T-helper 17 cell (primary cell): ENCODE results near the gene LDLRAD1. TPM values are rescaled to one million over a fixed set of nuclear protein-coding genes. Genes with fewer than 3 reads are reported as not detected.
"Not testable (repeated sequence)": the region's sequence is repeated elsewhere in the genome, so short reads cannot be mapped to it uniquely, and the experiment has no call there.

ENCODE experiments used
- ATAC-seq: fragments of 150-1000 bp; cut with Tn5 transposase; 2 replicates; pipeline ENCODE4 v1.10.0; 2021; ENCODE audit warnings: mild to moderate bottlenecking, moderate library complexity
- DNase-seq, 3 donors: peaks; one replicate each; pipeline versions ENCODE4 v3.0.0 to v3.0.0-alpha.2; 2020 to 2021
- H3K9me3 ChIP-seq: one replicate; pipeline ENCODE4 v1.7.0; 2013; ENCODE audit warnings: low read length, mild to moderate bottlenecking; ENCODE audit not compliant: control insufficient read depth, poor library complexity, severe bottlenecking
- H3K27ac Mint-ChIP-seq: one replicate; pipeline ENCODE4 v1.8.0; 2022; ENCODE audit warnings: mild to moderate bottlenecking, moderate library complexity, mixed read lengths
- H3K27me3 Mint-ChIP-seq: one replicate; pipeline ENCODE4 v1.8.0; 2022; ENCODE audit warnings: mixed read lengths
- H3K36me3 Mint-ChIP-seq: one replicate; pipeline ENCODE4 v1.8.0; 2022; ENCODE audit warnings: low read depth, mixed read lengths
- H3K4me1 Mint-ChIP-seq: one replicate; pipeline ENCODE4 v1.8.0; 2022; ENCODE audit warnings: mild to moderate bottlenecking, mixed read lengths
- H3K4me3 Mint-ChIP-seq: one replicate; pipeline ENCODE4 v1.8.0; 2022; ENCODE audit warnings: mild to moderate bottlenecking, moderate library complexity, mixed read lengths
- total RNA-seq, 4 donors: library from RNA in 2 of 4; stranded (reverse) in 2 of 4; gene quantifications; one replicate each; pipeline ENCODE4 v1.2.3 and lab custom pipeline; 2022 to 2026

LDLRAD1 gene
- total RNA-seq, 2 donors from 2014 or later = not detected

- Mint-ChIP-seq H3K36me3 (no peaks in the 10 kb centered on the region), H3K4me1 (no peaks in the 10 kb centered on the region), H3K4me3 (no peak overlapping the region), H3K27ac (no peak overlapping the region), H3K27me3 (peaks cover 46% of the 10 kb centered on the region)
- H3K9me3 ChIP-seq = no peaks in the 10 kb centered on the region
- DNase-seq (no peak), ATAC-seq (no peak)
Measured at GRCh38 chr1:54011316-54012007, 6.5 kb downstream of the LDLRAD1 start.

- Mint-ChIP-seq H3K4me3 (no peak overlapping the region), H3K36me3 (no peaks in the 10 kb centered on the region), H3K27ac (no peak overlapping the region), H3K4me1 (no peaks in the 10 kb centered on the region), H3K27me3 (peaks cover 52% of the 10 kb centered on the region)
- DNase-seq (no peak), ATAC-seq (no peak)
- no peaks in the 10 kb centered on the region for H3K9me3 ChIP-seq
Measured at GRCh38 chr1:54010415-54011117, 7.4 kb downstream of the LDLRAD1 start.

DNA sequence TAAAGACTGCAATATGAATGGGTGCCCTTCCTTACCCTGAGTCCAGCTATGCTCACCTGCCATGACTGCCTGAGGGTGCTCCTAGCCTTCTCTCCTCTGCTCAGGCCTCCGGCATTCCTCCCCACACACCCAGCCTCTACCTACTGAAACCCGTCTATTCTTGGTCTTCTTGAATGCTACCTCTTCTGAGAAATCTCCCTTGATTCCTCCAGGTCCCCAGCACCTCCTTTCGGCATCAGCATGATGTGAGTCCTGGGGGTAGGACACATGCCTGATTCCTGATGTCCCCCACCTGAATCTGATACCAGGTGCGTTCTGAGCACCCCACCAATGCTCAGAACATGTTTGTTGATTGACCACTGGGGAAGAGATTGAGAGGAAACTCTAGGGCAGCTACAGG lies 8.6 kb downstream of the LDLRAD1 start:
- ATAC-seq = no peak
- H3K4me1 Mint-ChIP-seq = no peaks in the 10 kb centered on the region
- no peak overlapping the region for H3K4me3 Mint-ChIP-seq
- no peaks in the 10 kb centered on the region for H3K9me3 ChIP-seq
- peaks cover 56% of the 10 kb centered on the region for H3K27me3 Mint-ChIP-seq
- DNase-seq = no peak
- H3K36me3 Mint-ChIP-seq = no peaks in the 10 kb centered on the region
- no peak overlapping the region for H3K27ac Mint-ChIP-seq

DNA sequence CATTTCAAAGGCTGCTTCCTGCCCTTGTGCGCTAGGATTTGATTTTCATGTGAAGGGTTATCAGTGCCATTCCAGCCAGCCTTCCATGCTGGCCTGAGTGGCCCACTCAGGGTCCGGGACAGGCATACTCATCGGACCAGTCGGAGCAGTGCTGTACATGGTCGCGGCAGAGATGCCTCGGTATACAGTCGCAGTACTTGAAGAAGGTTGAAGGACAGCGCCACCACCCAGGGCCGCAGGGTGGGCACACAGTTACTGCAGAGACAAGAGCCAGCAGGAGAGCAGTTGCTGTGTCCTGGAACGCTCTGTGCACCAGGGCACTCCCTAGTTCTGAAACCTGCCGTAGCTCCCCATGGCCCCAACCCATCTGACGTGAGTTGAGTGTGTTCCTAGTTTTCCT lies 9.1 kb downstream of the LDLRAD1 start:
- DNase-seq (no peak), ATAC-seq (no peak)
- H3K4me3 Mint-ChIP-seq = no peak overlapping the region
- H3K27me3 Mint-ChIP-seq = peaks cover 55% of the 10 kb centered on the region
- H3K9me3 ChIP-seq = no peaks in the 10 kb centered on the region
- H3K4me1 Mint-ChIP-seq = no peaks in the 10 kb centered on the region
- H3K36me3 Mint-ChIP-seq = no peaks in the 10 kb centered on the region
- no peak overlapping the region for H3K27ac Mint-ChIP-seq

DNA sequence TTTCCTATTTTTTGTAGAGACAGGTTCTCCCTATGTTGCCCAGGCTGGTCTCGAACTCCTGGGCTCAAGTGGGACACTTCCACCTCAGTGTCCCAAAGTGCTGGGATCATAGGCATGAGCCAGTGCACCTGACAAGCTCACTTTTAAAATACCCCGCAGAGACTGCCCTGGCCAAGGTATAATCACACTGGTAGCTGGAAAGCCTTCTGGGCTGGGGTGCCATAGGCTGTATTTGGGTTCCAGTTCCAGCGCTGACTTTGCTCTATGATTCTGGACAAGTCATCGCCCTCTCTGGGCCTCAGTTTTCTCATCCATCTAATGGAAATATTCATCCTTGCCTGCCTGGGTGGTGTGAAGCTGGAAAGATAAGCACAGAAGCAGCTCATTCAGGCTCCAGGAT lies 10.4 kb downstream of the LDLRAD1 start:
- H3K4me1 Mint-ChIP-seq = no peaks in the 10 kb centered on the region
- ATAC-seq (no peak), DNase-seq (no peak)
- H3K27me3 Mint-ChIP-seq = peaks cover 47% of the 10 kb centered on the region
- no peak overlapping the region for H3K4me3 Mint-ChIP-seq
- H3K9me3 ChIP-seq = no peaks in the 10 kb centered on the region
- H3K27ac Mint-ChIP-seq = no peak overlapping the region
- H3K36me3 Mint-ChIP-seq = no peaks in the 10 kb centered on the region

GRCh38 chr1:54006508-54006907 lies 11.5 kb downstream of the LDLRAD1 start:
- Mint-ChIP-seq H3K36me3 (no peaks in the 10 kb centered on the region), H3K4me1 (no peaks in the 10 kb centered on the region), H3K4me3 (no peak overlapping the region), H3K27me3 (peaks cover 38% of the 10 kb centered on the region), H3K27ac (no peak overlapping the region)
- H3K9me3 ChIP-seq = no peaks in the 10 kb centered on the region
- ATAC-seq (no peak), DNase-seq (no peak)

GRCh38 chr1:54004481-54005049 lies 13.4 kb downstream of the LDLRAD1 start:
- Mint-ChIP-seq H3K27ac (no peak overlapping the region), H3K27me3 (peaks cover 22% of the 10 kb centered on the region), H3K36me3 (no peaks in the 10 kb centered on the region), H3K4me3 (no peak overlapping the region), H3K4me1 (no peaks in the 10 kb centered on the region)
- ATAC-seq (no peak), DNase-seq (no peak)
- H3K9me3 ChIP-seq = no peaks in the 10 kb centered on the region

DNA sequence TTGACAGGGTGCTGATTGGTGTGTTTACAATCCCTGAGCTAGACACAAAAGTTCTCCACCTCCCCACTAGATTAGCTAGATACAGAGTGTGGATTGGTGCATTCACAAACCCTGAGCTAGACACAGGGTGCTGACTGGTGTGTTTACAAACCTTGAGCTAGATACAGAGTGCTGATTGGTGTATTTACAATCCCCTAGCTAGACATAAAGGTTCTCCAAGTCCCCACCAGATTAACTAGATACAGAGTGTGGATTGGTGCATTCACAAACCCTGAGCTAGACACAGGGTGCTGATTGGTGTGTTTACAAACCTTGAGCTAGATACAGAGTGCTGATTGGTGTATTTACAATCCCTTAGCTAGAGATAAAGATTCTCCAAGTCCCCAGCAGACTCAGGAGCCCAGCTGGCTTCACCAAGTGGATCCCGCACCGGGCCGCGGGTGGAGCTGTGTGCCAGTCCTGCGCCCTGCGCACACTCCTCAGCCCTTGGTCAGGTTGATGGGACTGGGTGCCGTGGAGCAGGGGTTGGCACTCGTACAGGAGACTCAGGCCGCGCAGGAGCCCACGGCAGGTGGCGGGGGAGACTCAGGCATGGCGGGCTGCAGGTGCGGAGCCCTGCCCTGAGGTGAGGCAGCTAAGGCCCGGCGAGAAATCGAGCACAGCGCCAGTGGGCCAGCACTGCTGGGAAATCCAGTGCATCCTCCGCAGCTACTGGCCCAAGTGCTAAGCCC lies 14.1 kb downstream of the LDLRAD1 start:
- H3K27ac Mint-ChIP-seq, H3K9me3 ChIP-seq, H3K4me1 Mint-ChIP-seq, H3K36me3 Mint-ChIP-seq, H3K4me3 Mint-ChIP-seq, DNase-seq, ATAC-seq: not testable (repeated sequence)
- H3K27me3 Mint-ChIP-seq = peaks cover 18% of the 10 kb centered on the region

DNA sequence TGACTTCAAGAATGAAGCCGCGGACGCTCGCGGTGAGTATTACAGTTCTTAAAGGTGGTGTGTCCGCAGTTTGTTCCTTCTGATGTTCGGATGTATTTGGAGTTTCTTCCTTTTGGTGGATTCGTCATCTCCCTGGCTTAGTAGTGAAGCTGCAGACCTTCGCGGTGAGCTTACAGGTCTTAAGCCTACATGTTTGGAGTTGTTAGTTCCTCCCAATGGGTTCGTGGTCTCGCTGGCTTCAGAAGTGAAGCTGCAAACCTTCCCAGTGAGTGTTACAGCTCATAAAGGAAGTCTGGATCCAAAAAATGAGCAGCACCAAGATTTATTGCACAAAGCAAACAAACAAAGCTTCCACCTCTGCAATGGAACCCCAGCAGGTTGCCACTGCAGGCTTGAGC lies 14.7 kb downstream of the LDLRAD1 start:
- ATAC-seq (no peak), DNase-seq (no peak)
- H3K4me3 Mint-ChIP-seq = no peak overlapping the region
- H3K9me3 ChIP-seq = no peaks in the 10 kb centered on the region
- H3K4me1 Mint-ChIP-seq = no peaks in the 10 kb centered on the region
- no peaks in the 10 kb centered on the region for H3K36me3 Mint-ChIP-seq
- H3K27ac Mint-ChIP-seq = no peak overlapping the region
- H3K27me3 Mint-ChIP-seq = peaks cover 12% of the 10 kb centered on the region

DNA sequence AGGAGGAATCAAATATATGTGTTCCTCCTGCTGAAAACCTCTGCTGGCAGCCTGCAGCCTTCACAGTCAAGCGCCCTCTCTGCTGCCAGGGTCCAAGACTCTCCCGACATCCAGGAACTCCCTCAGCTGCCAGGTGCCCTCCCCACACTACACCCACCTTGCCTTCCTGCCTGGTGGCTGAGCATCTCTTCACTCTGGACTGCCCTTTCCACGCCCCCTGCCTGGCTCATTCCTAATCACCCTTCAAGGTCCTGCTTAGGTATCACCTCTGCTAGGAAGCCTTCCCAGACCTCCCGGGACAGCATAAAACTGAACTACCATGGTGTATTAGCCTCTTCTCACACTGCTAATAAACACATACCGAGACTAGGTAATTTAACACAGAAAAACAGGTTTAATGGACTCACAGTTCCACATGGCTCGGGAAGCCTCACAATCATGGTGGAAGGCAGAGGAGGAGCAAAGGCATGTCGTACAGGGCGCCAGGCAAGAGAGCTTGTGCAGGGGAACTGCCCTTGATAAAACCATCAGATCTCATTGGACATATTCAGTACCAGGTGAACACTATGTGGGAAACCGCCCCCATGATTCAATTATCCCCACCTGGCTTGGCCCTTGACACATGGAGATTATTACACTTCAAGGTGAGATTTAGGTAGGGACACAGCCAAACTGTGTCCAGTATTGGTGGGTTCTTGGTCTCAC lies 15.3 kb downstream of the LDLRAD1 start:
- H3K27ac Mint-ChIP-seq = no peak overlapping the region

DNA sequence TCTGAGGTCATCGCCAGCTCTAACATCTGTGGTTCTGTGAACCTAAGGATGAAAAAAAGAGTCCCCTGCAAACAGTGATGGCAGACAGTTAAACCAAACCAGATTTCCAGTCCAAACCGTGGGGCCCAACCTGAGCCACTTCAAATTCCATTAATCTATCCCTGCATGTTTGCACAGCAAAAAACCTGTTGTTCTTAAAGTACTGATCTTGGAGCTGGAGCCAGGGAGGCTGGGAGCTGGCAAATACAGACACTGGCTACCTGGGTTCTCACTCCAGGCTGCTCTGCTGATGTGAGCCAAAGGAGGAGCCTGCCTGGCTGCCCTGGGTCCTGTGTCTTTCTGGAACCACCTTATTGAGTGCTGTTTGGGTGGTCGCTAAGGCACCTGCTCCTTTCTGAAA lies 16.4 kb downstream of the LDLRAD1 start:
- ATAC-seq (no peak), DNase-seq (no peak)
- peaks cover 11% of the 10 kb centered on the region for H3K27me3 Mint-ChIP-seq
- no peaks in the 10 kb centered on the region for H3K4me1 Mint-ChIP-seq
- no peak overlapping the region for H3K4me3 Mint-ChIP-seq
- no peaks in the 10 kb centered on the region for H3K36me3 Mint-ChIP-seq
- no peaks in the 10 kb centered on the region for H3K9me3 ChIP-seq
- no peak overlapping the region for H3K27ac Mint-ChIP-seq

More for the DNA sequence above, 15.3 kb downstream of the LDLRAD1 start:
- H3K4me3 Mint-ChIP-seq = no peak overlapping the region
- H3K9me3 ChIP-seq = no peaks in the 10 kb centered on the region
- ATAC-seq (no peak), DNase-seq (no peak)
- peaks cover 12% of the 10 kb centered on the region for H3K27me3 Mint-ChIP-seq
- H3K4me1 Mint-ChIP-seq = no peaks in the 10 kb centered on the region
- H3K36me3 Mint-ChIP-seq = no peaks in the 10 kb centered on the region

- H3K4me1 Mint-ChIP-seq = no peaks in the 10 kb centered on the region
- no peak for DNase-seq
Measured at GRCh38 chr1:53999920-54000319, 18.1 kb downstream of the LDLRAD1 start.

DNA sequence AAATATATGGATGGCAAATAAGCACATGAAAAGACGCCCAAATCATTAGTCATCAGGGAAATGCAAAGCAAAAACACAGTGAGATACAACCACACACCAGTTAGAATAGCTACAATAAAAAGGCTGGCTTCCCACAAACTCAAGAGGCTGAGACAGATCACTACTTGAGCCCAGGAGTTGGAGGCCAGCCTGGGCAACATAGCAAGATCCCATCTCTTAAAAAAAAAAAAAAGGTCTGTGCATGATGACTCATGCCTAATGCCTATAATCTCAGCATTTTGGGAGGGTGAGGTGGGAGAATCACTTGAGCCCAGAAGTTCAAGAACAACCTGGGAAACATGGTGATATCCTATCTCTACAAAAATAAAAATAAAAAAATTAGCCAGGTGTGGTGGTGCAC lies 19.8 kb downstream of the LDLRAD1 start:
- Mint-ChIP-seq H3K27me3 (no peaks in the 10 kb centered on the region), H3K4me3 (no peak overlapping the region), H3K36me3 (no peaks in the 10 kb centered on the region), H3K4me1 (no peaks in the 10 kb centered on the region), H3K27ac (no peak overlapping the region)
- ATAC-seq (no peak), DNase-seq (no peak)
- H3K9me3 ChIP-seq = no peaks in the 10 kb centered on the region

More at GRCh38 chr1:53999920-54000319, 18.1 kb downstream of the LDLRAD1 start:
- H3K9me3 ChIP-seq = no peaks in the 10 kb centered on the region
- H3K27ac Mint-ChIP-seq = no peak overlapping the region
- no peaks in the 10 kb centered on the region for H3K36me3 Mint-ChIP-seq
- H3K27me3 Mint-ChIP-seq = no peaks in the 10 kb centered on the region
- H3K4me3 Mint-ChIP-seq = no peak overlapping the region
- no peak for ATAC-seq
